Stimulated activated CD4-positive, alpha-beta T cell treated with anti-CD3 and anti-CD28 coated beads, Interleukin-12 subunit alpha, Interleukin-12 subunit beta, amount 100 ng/mL, for 4 hours (primary cell): Measurements from ENCODE around the gene SNAI3.
"Not testable (repeated sequence)": the region's sequence is repeated elsewhere in the genome, so short reads cannot be mapped to it uniquely, and the experiment has no call there.

Experiments used
- DNase-seq: peaks from one replicate; pipeline ENCODE4 v3.0.0-alpha.2; 2020

The SNAI3 gene

GRCh38 chr16:88690341-88691128 is 4.2 kb upstream of the SNAI3 start:
- DNase-seq: no peak

- DNase-seq: no peak
Observed at GRCh38 chr16:88688013-88688778, 1.9 kb upstream of the SNAI3 start.

- no peak for DNase-seq
Observed at GRCh38 chr16:88687676-88688012, 1.3 kb upstream of the SNAI3 start.

- no peak for DNase-seq
Observed at GRCh38 chr16:88687254-88687576, 908 bp upstream of the SNAI3 start.

DNA sequence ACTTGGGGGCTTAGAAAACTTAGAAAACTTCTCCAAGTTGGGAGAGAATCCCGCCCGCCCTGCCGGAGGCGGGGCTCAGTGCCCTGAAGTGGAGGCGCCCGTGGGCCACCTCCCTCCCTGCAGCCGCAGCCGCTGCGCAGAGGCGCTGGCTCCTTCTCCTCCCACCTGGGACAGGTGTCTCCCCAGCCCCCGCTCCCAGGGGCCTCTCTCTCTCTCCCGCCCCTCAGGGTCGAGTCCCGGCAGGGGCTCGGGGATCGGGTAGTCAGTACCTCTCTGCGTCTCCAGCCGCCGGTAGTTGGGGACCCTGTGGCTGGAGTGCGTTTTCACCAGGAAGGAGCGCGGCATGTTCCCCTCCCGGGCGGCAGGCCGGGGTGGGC is 257 bp downstream of the SNAI3 start:
- peak; percentile 30 for DNase-seq

- DNase-seq: peak; percentile 65
Observed at GRCh38 chr16:88685156-88686061, 898 bp downstream of the SNAI3 start.

DNA sequence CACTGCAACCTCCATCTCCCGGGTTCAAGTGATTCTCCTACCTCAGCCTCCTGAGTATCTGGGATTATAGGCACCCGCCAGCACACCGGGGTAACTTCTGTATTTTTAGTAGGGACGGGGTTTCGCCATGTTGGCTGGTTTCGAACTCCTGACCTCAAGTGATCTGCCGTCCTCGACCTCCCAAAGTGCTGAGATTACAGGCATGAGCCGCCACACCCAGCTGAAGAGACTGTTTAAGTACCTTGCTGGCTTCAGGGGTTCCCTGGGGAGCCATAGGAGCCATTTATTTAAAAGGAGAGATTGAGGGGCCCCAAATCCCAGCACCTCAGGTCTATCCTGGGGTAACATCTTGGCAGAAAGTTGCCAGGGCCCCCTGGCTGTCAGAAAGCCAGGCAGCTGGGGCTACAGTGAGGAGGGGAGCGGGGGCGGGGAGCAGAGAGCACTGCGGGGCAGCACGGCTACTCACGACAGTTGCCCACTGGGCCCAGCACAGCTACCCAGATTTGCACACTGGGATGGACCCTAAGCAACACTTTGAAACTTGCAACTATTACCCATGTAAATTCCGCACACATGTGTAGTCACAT is 1.6 kb downstream of the SNAI3 start:
- no peak for DNase-seq

DNA sequence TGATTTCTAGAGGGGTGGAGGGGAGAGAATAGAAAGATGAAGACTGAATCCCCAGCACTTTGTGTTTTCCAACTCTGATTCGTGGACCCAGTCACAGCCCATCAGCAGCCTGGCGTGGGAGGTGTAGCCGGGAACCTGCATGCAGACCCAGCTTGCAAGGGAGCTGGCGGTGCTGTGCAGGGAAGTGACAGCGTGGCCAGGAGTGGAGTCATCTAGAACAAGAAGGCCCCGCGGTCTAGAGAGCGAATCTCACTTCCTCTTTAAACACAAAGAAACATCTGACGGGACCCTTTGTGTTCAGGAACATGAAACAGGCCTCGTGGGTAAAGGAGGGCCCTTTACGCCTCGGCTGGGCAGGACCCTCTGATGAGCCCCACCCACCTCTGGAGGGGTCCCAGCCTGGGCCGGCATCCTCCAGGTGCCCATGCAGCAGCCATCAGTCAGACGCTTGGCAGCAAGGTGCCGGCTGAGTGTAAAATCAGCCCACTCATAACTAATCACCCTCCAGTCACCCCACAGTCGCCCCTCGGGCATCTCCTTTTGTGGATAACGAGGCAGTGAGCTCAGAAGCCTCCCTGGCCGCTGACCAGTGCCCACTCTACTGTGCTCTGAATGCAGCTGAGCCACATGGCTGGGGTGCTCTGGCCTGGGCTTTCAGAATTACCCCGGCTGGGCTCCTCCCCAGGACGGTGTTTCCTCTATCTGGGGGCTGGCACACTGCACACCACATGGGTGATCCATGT is 4.4 kb downstream of the SNAI3 start:
- peak; percentile 61 for DNase-seq

DNA sequence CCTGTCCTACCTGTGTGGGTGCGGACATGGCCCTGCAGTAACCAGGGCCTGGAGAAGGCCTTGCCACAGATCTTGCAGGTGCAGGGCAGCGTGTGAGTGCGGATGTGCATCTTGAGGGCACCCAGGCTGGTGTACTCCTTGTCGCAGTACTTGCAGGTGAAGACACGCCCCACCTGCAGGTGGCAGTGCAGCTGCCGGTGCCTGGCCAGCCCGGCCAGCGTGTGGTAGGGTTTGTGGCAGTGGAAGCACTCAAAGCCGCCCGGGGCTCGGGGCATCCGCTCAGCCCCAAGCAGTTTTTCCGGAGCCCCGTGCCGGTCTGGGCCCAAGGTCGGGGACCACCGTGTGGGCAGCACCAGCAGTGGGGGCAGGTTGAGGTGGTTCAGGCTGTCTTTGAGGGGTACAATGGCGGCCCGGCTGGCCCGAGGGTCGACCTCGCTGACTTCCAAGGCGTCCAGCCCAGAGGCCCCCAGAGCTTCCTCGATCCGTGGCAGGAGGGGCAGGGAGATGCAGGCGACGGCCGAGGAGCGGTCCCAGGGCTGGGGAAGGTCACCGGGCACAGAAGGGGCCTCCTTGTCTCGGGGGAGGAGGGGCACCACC is 5.1 kb downstream of the SNAI3 start:
- peak; percentile 26 for DNase-seq

DNA sequence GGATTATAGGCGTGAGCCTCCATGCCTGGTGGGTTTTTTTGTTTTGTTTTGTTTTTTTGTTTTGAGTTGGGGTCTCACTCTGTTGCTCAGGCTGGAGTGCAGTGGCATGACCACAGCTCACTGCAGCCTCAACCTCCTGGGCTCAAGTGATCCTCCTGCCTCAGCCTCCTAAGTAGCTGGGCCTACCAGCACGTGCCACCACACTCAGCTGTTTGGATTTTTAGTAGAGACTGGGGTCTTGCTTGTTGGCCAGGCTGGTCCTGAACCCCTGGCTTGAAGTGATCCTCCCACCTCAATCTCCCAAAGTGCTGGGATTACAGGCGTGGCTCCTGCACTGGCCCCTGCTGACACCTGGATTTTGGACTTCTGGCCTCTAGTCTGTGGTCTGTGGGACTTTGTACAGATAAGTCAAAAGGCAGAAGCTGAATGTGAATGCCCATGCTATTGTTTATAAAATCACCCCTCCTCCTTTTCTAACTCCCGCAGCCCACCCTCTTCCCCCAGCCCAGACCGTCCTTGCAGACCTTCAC is 5.7 kb downstream of the SNAI3 start:
- DNase-seq: no peak

GRCh38 chr16:88678224-88678979 is 7.9 kb downstream of the SNAI3 start:
- DNase-seq: no peak

DNA sequence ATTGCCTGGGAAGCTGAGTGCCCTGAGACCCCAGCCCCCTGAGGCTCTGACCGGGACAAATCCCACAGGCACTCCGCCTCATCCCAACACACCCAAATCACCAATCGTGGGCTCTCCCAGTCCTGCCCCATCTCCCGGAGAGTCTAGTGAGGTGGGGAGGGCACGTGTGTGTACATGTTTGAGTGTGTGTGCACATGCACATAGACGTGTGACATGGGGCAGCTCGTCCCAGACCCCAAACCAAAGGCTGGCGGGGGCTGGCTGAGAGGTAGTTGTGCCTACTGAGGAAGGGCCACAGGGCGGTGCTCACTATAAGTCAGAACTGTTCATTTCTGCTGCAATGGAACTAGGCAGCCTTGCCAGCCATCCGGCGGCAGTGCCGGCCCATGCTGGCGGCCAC is 8.6 kb downstream of the SNAI3 start:
- DNase-seq: no peak

DNA sequence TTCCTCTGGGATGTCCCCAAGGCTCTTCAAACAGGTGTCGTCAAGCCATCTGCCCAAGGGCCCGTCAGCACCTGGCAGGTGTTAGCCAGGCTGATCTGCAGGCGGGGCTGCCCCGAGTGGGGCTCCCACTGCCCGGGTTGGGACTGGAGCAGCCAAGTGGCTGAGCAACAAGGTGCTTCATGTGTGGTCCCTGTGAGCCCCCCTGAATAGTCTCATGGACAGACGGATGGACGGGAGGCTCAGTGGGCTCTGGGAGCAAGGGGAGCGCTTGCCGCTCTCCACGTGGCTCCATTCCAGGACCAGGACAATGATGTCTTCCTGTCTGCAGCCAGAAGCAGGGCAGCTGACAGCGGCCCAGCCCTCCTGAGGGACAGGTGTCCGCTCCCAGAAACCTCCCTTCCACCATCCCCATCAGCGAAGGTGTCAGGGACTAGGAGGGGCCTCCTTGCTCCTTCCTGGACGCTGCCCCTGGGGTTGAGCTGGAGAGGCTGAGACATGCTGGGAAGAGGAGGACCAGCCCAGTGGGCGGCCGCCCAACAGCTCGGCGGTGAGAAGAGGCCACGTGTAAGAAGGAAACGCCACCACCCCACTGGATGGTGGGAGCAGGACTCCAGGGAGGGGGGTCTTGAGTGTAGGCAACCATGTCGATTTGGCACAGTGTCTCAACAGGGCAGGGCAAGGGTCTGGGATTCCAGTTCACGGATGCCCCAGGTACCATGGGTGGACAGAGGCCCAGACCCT is 9.6 kb downstream of the SNAI3 start:
- DNase-seq: no peak

- no peak for DNase-seq
Observed at GRCh38 chr16:88673716-88674379, 12.5 kb downstream of the SNAI3 start.

GRCh38 chr16:88672776-88673175 is 13.5 kb downstream of the SNAI3 start:
- no peak for DNase-seq

- DNase-seq: no peak
Observed at GRCh38 chr16:88671806-88672205, 14.5 kb downstream of the SNAI3 start.

DNA sequence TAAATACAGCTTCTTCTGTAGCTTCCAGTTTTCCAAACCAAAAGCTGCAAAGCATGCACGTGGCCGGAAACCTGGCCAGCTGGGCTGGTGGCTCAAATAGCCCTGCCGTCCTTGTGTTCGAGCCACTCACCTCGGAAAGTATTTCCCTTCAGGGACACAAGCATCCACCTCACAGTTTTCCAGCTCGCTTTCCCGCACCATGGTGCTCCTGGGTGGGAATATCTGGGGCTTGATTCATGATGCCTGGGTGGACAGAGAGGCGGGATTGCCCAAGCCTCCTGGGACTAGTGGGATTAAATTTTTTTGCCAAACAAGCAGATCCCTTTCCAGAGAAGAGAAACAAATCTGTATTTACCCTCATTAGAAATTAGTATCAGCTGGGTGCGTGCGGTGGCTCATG is 16.3 kb downstream of the SNAI3 start:
- no peak for DNase-seq

- not testable (repeated sequence) for DNase-seq
Observed at GRCh38 chr16:88669493-88669892, 16.8 kb downstream of the SNAI3 start.

DNA sequence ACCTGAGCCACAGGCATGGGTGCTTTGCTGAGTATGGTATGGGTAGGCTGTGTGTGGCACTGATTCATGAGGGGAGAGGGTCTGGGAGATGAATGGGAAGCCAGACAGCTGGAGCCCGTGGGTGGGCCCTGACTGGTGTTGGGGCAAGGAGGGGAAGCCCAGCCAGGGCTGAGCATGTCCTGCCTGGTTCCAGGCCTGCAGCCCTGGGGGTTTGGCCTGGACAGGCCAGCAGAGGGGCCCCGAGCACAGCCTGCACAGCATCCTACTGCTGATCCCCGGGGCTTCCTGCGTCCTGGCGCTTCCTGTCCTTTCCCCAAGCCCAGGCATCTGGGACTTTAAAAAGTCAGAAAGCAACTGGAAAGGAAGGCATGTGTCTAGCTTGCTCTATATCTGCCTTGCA is 18.8 kb downstream of the SNAI3 start:
- DNase-seq: no peak

DNA sequence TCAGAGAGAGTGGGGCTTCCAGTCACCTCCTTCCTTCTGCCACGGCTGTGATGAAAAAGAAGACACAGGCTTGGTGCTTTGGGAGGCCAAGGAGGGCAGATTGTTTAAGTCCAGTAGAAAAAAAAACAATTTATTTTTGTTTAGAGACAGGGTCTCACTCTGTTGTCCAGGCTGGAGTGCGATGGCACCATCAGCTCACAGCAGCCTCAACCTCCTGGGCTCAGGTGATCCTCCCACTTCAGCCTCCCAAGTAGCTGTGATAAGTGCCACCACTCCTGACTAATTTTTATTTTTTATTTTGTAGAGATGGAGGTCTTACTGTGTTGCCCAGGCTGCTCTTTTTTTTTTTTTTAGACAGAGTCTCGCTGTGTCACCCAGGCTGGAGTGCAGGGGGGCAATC is 20.7 kb downstream of the SNAI3 start:
- DNase-seq: no peak
